Left renal pelvis (tissue), 4 donors: ENCODE results near the gene REV3L. TPM values are rescaled to one million over a fixed set of nuclear protein-coding genes. Genes with fewer than 3 reads are reported as not detected.

Source experiments
- DNase-seq, 4 donors: peaks; one replicate each; pipeline ENCODE4 v3.0.0-alpha.2; 2013; ENCODE audit warnings: low read depth in 4 of 4, low spot score in 3 of 4
- polyA plus RNA-seq, 4 donors: library from polyadenylated mRNA; unstranded; fragments of 120-200 nt; gene quantifications; one replicate each; pipeline ENCODE4 v1.2.1, GENCODE V29; 2013; ENCODE audit not compliant: insufficient read length in 4 of 4

REV3L gene
- polyA plus RNA-seq, 4 donors: 37.1 to 59.8 (median 45.1) TPM

- no peak for DNase-seq
Measured at GRCh38 chr6:111471533-111471932, 11.5 kb downstream of the REV3L start.

GRCh38 chr6:111470991-111471390 lies 12.0 kb downstream of the REV3L start:
- DNase-seq: no peak

GRCh38 chr6:111469543-111469942 lies 13.5 kb downstream of the REV3L start:
- DNase-seq: no peak

GRCh38 chr6:111468329-111469012 lies 14.5 kb downstream of the REV3L start:
- no peak for DNase-seq

- no peak for DNase-seq
Measured at GRCh38 chr6:111464184-111464583, 18.8 kb downstream of the REV3L start.

- DNase-seq: no peak
Measured at GRCh38 chr6:111462770-111463391, 20.1 kb downstream of the REV3L start.

GRCh38 chr6:111461860-111462259 lies 21.2 kb downstream of the REV3L start:
- DNase-seq: no peak

GRCh38 chr6:111458670-111459232 lies 24.3 kb downstream of the REV3L start:
- DNase-seq: no peak

- DNase-seq: no peak
Measured at GRCh38 chr6:111456208-111456607, 26.8 kb downstream of the REV3L start.

- no peak for DNase-seq
Measured at GRCh38 chr6:111450636-111451035, 32.4 kb downstream of the REV3L start.

- DNase-seq: no peak
Measured at GRCh38 chr6:111450087-111450486, 32.9 kb downstream of the REV3L start.

- no peak for DNase-seq
Measured at GRCh38 chr6:111449129-111449528, 33.9 kb downstream of the REV3L start.

GRCh38 chr6:111447051-111447450 lies 36.0 kb downstream of the REV3L start:
- DNase-seq: no peak

GRCh38 chr6:111445861-111446267 lies 37.2 kb downstream of the REV3L start:
- no peak for DNase-seq

GRCh38 chr6:111444794-111445193 lies 38.2 kb downstream of the REV3L start:
- DNase-seq: no peak

GRCh38 chr6:111441678-111442243 lies 41.3 kb downstream of the REV3L start:
- no peak for DNase-seq

GRCh38 chr6:111439171-111439570 lies 43.8 kb downstream of the REV3L start:
- no peak for DNase-seq

- no peak for DNase-seq
Measured at GRCh38 chr6:111437573-111437972, 45.4 kb downstream of the REV3L start.

- no peak for DNase-seq
Measured at GRCh38 chr6:111432511-111432910, 50.5 kb downstream of the REV3L start.

- DNase-seq: no peak
Measured at GRCh38 chr6:111430605-111431376, 52.2 kb downstream of the REV3L start.

- DNase-seq: no peak
Measured at GRCh38 chr6:111429571-111429970, 53.4 kb downstream of the REV3L start.
